ENCODE data around the gene ZNF468. TPM values are rescaled to one million over a fixed set of nuclear protein-coding genes. Genes with fewer than 3 reads are reported as not detected.
"Not testable (repeated sequence)": the region's sequence is repeated elsewhere in the genome, so short reads cannot be mapped to it uniquely, and the experiment has no call there.

ZNF468 gene
- total RNA-seq, 2 experiments from 2014 or later = 11.5 to 12.9 TPM

DNA sequence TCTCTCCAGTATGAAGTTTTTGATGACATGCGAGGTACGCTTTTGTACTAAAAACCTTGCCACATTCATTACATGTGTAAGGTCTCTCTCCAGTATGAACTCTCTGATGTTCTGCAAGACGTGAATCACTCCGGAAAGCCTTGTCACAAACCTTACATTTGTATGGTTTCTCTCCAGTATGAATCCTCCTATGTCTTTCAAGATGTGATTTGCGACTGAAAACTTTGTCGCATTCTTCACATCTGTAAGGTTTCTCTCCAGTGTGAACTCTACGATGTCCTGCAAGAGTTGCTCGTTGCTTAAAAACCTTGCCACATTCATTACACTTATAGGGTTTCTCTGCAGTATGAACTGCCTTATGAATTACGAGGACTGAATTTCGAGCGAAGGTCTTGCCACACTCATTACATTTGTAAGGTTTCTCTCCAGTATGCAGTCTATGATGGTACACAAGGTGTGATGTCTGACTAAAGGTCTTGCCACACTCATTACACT lies 23.5 kb upstream of the ZNF468 start:
- no peak for DNase-seq
- H3K36me3 Mint-ChIP-seq (ENCODE audit: low read depth) = peaks cover 82% of the 10 kb centered on the region
- H3K27ac Mint-ChIP-seq = no peak overlapping the region
- no peaks in the 10 kb centered on the region for H3K4me1 Mint-ChIP-seq
- no peak for ATAC-seq
- peaks cover 47% of the 10 kb centered on the region for H3K9me3 Mint-ChIP-seq (ENCODE audit: low read depth)
- no peaks in the 10 kb centered on the region for H3K27me3 Mint-ChIP-seq
- intact Hi-C loops (cut with DNase I, micrococcal nuclease) = no loop called here
- H3K4me3 Mint-ChIP-seq = no peak overlapping the region
- POLR2A ChIA-PET = no interaction called here
- CTCF ChIA-PET = no interaction called here

DNA sequence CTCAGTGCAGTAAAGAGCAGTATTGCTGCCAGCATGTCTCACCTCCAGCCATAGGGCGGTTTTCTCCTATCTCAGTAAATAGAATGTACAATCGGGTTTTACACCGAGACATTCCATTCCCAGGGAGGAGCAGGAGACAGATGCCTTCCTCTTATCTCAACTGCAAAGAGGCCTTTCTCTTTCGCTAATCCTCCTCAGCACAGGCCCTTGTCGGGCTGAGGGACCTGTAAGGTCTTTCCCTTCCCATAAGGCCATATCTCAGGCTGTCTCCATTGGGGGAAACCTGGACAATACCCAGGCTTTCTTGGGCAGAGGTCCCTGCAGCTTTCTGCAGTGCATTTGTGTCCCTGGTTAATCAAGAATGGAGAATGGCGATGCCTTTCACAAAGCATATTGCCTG lies 15.6 kb upstream of the ZNF468 start:
- intact Hi-C loops (cut with DNase I, micrococcal nuclease); H3K27me3 Mint-ChIP-seq; POLR2A ChIA-PET; ATAC-seq; H3K27ac Mint-ChIP-seq; H3K4me3 Mint-ChIP-seq; CTCF ChIA-PET; H3K4me1 Mint-ChIP-seq; DNase-seq: not testable (repeated sequence)
- H3K36me3 Mint-ChIP-seq (ENCODE audit: low read depth) = peaks cover 21% of the 10 kb centered on the region
- peaks cover 19% of the 10 kb centered on the region for H3K9me3 Mint-ChIP-seq (ENCODE audit: low read depth)

- H3K4me1 Mint-ChIP-seq = no peaks in the 10 kb centered on the region
- peaks cover 16% of the 10 kb centered on the region for H3K36me3 Mint-ChIP-seq (ENCODE audit: low read depth)
- ATAC-seq (no peak), DNase-seq (no peak)
- H3K27me3 Mint-ChIP-seq = no peaks in the 10 kb centered on the region
- POLR2A ChIA-PET = no interaction called here
- H3K9me3 Mint-ChIP-seq (ENCODE audit: low read depth) = peaks cover 12% of the 10 kb centered on the region
- intact Hi-C loops (cut with DNase I, micrococcal nuclease) = no loop called here
- CTCF ChIA-PET = no interaction called here
- no peak overlapping the region for H3K4me3 Mint-ChIP-seq
- no peak overlapping the region for H3K27ac Mint-ChIP-seq
Observed at GRCh38 chr19:52871466-52871865, 14.0 kb upstream of the ZNF468 start.

GRCh38 chr19:52868031-52868430 lies 10.6 kb upstream of the ZNF468 start:
- POLR2A ChIA-PET, CTCF ChIA-PET: not testable (repeated sequence)

GRCh38 chr19:52856540-52857377 lies 660 bp downstream of the ZNF468 start:
- H3K9me3 Mint-ChIP-seq (ENCODE audit: low read depth); POLR2A ChIA-PET; CTCF ChIA-PET; H3K27me3 Mint-ChIP-seq: not testable (repeated sequence)
- Mint-ChIP-seq H3K4me3 (peak overlapping the region; percentile 88), H3K36me3 (ENCODE audit: low read depth) (peaks cover 36% of the 10 kb centered on the region), H3K4me1 (peaks cover 23% of the 10 kb centered on the region), H3K27ac (peak overlapping the region; percentile 83)
- DNase-seq = peak; percentile 37
- intact Hi-C loops (cut with DNase I, micrococcal nuclease) = loop anchor here (1.0 to 5.0 kb wide), 9 partner anchors 41 to 302 kb away; partner anchors contain the start of genes ZNF816 (in 2 of the 2), ZNF160 (in 1 of the 2), ZNF320 (in 1 of the 2) and ZNF347 (in 1 of the 2)
- peak; percentile 17 for ATAC-seq

More at GRCh38 chr19:52868031-52868430, 10.6 kb upstream of the ZNF468 start:
- peaks cover 14% of the 10 kb centered on the region for H3K36me3 Mint-ChIP-seq (ENCODE audit: low read depth)
- ATAC-seq; DNase-seq; H3K4me1 Mint-ChIP-seq; H3K9me3 Mint-ChIP-seq (ENCODE audit: low read depth); H3K4me3 Mint-ChIP-seq; intact Hi-C loops (cut with DNase I, micrococcal nuclease); H3K27ac Mint-ChIP-seq; H3K27me3 Mint-ChIP-seq: not testable (repeated sequence)

DNA sequence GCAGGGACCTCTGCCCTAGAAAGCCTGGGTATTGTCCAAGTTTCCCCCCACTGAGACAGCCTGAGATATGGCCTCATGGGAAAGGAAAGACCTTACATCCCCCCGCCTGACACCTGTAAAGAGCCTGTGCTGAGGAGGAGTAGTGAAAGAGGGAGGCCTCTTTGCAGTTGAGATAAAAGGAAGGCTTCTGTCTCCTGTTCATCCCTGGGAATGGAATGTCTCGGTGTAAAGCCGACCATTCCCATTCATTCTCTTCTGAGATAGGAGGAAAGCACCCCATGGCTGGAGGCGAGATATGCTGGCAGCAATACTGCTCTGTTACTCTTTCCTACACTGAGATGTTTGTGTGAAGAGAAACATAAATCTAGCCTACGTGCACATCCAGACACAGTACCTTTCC lies 10.1 kb downstream of the ZNF468 start:
- intact Hi-C loops (cut with DNase I, micrococcal nuclease); H3K27ac Mint-ChIP-seq; ATAC-seq; H3K27me3 Mint-ChIP-seq; DNase-seq; CTCF ChIA-PET; H3K4me1 Mint-ChIP-seq; H3K4me3 Mint-ChIP-seq: not testable (repeated sequence)
- Mint-ChIP-seq H3K9me3 (ENCODE audit: low read depth) (peaks cover 33% of the 10 kb centered on the region), H3K36me3 (ENCODE audit: low read depth) (peaks cover 92% of the 10 kb centered on the region)
- POLR2A ChIA-PET = interaction anchor here (0.7 kb wide), 1 partner anchor 22 kb away, joined by 3 read pairs; no protein-coding TSS in a partner anchor

DNA sequence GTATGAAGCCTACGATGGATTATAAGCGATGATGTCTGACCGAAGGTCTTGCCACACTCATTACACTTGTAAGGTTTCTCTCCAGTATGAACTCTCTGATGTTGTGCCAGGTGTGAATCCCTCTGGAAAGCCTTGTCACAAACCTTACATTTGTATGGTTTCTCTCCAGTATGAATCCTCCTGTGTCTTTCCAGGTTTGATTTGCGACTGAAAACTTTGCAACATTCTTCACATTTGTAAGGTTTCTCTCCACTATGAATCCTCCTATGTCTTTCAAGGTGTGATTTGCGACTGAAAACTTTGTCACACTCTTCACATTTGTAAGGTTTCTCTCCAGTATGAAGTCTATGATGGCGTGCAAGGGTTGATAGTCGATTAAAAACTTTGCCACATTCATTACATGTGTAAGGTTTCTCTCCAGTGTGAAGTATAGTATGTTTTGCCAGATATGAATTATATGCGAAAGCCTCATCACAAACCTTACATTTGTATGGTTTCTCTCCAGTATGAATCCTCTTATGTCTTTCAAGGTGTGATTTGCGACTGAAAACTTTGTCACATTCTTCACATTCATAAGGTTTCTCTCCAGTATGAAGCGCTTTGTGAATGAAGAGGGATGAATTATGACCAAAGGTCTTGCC lies 16.5 kb downstream of the ZNF468 start:
- Mint-ChIP-seq H3K36me3 (ENCODE audit: low read depth) (peaks cover 94% of the 10 kb centered on the region), H3K9me3 (ENCODE audit: low read depth) (peaks cover 63% of the 10 kb centered on the region)
- CTCF ChIA-PET; H3K4me3 Mint-ChIP-seq; intact Hi-C loops (cut with DNase I, micrococcal nuclease); H3K4me1 Mint-ChIP-seq; H3K27ac Mint-ChIP-seq; DNase-seq; ATAC-seq; POLR2A ChIA-PET; H3K27me3 Mint-ChIP-seq: not testable (repeated sequence)

DNA sequence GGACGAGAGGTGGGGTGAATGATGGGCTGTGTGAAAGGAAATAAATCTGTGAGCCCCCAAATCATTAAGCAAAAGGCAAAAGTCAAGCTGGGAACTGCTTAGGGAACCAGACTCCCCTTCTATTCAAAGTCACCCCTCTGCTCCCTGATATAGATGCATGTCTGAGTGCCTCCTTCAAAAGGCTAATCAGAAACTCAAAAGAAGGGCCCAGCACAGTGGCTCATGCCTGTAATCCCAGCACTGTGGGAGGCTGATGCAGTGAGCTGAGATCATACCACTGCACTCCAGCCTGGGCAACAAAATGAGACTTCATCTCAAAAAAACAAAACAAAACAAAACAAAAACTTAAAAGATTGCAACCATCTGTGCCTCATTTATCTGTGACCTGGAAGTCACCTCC lies 23.1 kb downstream of the ZNF468 start:
- CTCF ChIA-PET; H3K4me1 Mint-ChIP-seq; DNase-seq; intact Hi-C loops (cut with DNase I, micrococcal nuclease); ATAC-seq; H3K27ac Mint-ChIP-seq; H3K27me3 Mint-ChIP-seq; POLR2A ChIA-PET; H3K4me3 Mint-ChIP-seq: not testable (repeated sequence)
- H3K36me3 Mint-ChIP-seq (ENCODE audit: low read depth) = peaks cover 53% of the 10 kb centered on the region
- peaks cover 48% of the 10 kb centered on the region for H3K9me3 Mint-ChIP-seq (ENCODE audit: low read depth)

- ATAC-seq; H3K27me3 Mint-ChIP-seq; POLR2A ChIA-PET; DNase-seq; H3K4me1 Mint-ChIP-seq; CTCF ChIA-PET; H3K4me3 Mint-ChIP-seq; intact Hi-C loops (cut with DNase I, micrococcal nuclease); H3K27ac Mint-ChIP-seq: not testable (repeated sequence)
- Mint-ChIP-seq H3K36me3 (ENCODE audit: low read depth) (peaks cover 46% of the 10 kb centered on the region), H3K9me3 (ENCODE audit: low read depth) (peaks cover 44% of the 10 kb centered on the region)
Observed at GRCh38 chr19:52833541-52833940, 23.9 kb downstream of the ZNF468 start.

DNA sequence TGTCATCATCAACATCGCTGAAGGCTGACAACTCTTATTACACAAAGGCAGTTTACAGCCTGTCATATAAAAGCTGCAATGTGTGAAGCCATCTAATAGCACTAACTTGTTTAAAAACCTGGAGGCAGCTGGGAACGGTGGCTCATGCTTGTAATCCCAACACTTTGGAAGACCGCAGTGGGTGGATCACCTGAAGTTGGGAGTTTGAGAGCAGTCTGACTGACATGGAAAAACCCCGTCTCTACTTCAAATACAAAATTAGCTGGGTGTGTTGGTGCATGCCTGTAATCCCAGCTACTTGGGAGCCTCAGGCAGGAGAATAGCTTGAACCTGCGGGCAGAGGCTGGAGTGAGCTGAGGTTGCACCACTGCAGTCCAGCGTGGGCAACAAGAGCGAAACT lies 27.6 kb downstream of the ZNF468 start:
- DNase-seq; H3K27me3 Mint-ChIP-seq; intact Hi-C loops (cut with DNase I, micrococcal nuclease); CTCF ChIA-PET; H3K27ac Mint-ChIP-seq; H3K4me3 Mint-ChIP-seq; POLR2A ChIA-PET; ATAC-seq; H3K4me1 Mint-ChIP-seq: not testable (repeated sequence)
- Mint-ChIP-seq H3K36me3 (ENCODE audit: low read depth) (peaks cover 18% of the 10 kb centered on the region), H3K9me3 (ENCODE audit: low read depth) (peaks cover 17% of the 10 kb centered on the region)

DNA sequence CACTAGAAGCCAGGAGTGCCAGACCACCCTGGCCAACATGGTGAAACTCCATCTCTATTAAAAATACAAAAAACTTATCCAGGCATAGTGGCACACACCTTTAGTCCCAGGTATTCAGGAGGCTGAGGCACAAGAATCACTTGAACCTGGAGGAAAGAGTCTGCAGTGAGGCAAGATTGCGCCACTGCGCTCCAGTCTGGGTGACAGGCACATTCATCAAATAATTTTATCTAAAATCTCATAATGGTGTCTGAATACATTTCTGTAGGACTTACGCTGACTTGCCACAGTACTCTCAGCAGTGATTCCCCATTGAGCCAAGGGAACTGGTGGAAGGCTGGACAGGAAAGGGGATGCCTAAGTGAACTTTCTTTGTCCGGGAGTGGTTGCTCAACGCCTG lies 31.7 kb downstream of the ZNF468 start:
- CTCF ChIA-PET = no interaction called here
- Mint-ChIP-seq H3K27ac (no peak overlapping the region), H3K4me3 (no peak overlapping the region), H3K27me3 (no peaks in the 10 kb centered on the region), H3K9me3 (ENCODE audit: low read depth) (peaks cover 6% of the 10 kb centered on the region), H3K4me1 (peaks cover 4% of the 10 kb centered on the region), H3K36me3 (ENCODE audit: low read depth) (peaks cover 5% of the 10 kb centered on the region)
- no peak for DNase-seq
- POLR2A ChIA-PET = no interaction called here
- intact Hi-C loops (cut with DNase I, micrococcal nuclease) = no loop called here
- ATAC-seq = no peak

DNA sequence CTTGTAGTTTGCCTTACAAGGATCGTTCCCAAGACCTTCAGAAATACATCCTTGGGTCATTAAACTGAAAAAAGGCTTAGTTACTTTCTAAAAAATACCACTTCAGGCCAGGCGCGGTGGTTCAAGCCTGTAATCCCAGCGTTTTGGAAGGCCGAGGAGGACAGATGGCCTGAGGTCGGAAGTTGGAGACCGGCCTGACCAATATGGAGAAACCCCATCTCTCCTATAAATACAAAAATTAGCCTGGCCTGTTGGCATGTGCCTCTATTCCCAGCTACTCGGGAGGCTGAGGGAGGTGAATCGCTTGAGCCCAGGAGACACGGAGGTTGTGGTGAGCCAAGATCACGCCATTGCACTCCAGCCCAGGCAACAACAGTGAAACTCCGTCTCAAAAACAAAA lies 33.7 kb downstream of the ZNF468 start:
- Mint-ChIP-seq H3K27me3 (no peaks in the 10 kb centered on the region), H3K27ac (no peak overlapping the region), H3K36me3 (ENCODE audit: low read depth) (peaks cover 15% of the 10 kb centered on the region), H3K9me3 (ENCODE audit: low read depth) (peaks cover 4% of the 10 kb centered on the region), H3K4me3 (no peak overlapping the region), H3K4me1 (peaks cover 9% of the 10 kb centered on the region)
- ChIA-PET CTCF (interaction anchor here (0.6 kb wide), 1 partner anchor 330 kb away, joined by 4 read pairs; no protein-coding TSS in a partner anchor), POLR2A (no interaction called here)
- intact Hi-C loops (cut with DNase I, micrococcal nuclease) = no loop called here
- no peak for ATAC-seq
- no peak for DNase-seq

Measured in activated CD4-positive, alpha-beta T cell treated with anti-CD3 and anti-CD28 coated beads for 36 hours (primary cell).